ENCODE measurements around the gene CXCL14.

DNA sequence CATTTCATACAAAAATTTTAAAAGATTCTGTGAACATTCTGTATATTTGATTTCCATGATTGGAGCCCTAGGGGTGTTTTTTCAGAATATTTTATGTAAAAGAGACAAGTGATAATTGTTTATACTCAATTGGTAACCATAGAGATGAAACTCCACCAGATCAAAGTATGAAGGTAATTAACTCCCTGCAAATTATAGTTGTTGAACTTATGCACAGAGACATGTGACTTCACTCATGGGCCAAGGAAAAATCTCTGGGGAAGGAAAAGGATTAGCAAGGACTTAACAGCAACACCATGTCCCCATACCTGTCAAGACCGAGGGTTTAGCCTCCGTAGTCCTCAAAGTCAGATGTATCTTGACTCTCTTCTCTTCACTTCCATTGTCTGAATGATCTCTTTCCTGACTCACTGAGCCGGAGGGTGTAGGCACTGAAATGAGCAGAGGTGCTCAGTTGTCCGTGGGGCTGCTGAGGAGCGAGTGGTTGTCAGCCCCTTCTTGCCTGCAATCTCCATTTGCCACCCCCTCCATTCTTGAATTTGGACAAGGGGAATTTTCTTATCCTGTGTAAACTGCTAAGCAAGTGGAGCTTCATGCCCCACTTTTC lies 17.5 kb upstream of the CXCL14 start:
- TF ChIP-seq, protein P1, sequence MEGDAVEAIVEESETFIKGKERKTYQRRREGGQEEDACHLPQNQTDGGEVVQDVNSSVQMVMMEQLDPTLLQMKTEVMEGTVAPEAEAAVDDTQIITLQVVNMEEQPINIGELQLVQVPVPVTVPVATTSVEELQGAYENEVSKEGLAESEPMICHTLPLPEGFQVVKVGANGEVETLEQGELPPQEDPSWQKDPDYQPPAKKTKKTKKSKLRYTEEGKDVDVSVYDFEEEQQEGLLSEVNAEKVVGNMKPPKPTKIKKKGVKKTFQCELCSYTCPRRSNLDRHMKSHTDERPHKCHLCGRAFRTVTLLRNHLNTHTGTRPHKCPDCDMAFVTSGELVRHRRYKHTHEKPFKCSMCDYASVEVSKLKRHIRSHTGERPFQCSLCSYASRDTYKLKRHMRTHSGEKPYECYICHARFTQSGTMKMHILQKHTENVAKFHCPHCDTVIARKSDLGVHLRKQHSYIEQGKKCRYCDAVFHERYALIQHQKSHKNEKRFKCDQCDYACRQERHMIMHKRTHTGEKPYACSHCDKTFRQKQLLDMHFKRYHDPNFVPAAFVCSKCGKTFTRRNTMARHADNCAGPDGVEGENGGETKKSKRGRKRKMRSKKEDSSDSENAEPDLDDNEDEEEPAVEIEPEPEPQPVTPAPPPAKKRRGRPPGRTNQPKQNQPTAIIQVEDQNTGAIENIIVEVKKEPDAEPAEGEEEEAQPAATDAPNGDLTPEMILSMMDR (IDR thresholded peaks at IDR 0.05): no peak
- TF ChIP-seq POLR2AphosphoS5 (IDR thresholded peaks at IDR 0.05; ENCODE audit: insufficient read depth in 1 of 2, low read depth in 1 of 2): no peak
